ENCODE results near the gene IL16.

DNA sequence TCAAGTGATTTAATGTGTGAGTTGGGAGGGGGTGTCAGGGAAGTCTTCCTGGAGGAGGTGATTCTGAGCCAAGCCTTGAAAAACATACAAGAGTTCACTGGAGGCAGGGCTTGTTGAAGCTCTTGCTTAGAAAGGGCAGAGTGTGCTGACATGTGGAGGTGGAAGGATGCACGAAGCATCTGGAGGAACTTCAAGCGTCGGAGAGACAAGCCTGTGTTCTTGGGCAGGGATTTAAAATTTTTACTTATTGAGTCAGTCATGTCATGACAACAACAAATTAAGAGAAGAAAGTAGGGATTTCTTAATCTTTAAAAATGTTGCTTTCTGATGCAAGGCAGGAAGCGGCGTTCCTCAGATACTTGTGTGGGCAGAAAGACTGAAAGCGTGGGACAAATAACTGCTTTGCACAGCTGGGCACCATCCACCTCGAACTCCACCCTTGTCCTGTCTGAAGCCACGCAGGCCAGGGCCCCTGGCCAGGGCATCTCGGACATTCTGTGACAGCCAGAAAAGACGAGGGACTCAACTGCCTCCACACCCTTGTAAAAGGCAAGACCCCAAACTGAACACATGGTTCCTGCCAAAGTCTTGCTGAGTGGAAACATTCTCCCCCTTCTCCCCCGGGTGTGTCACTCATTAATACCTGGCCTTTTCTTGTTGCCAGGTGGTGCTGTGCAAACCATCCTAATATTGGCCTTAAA is 6.9 kb upstream of the IL16 start:
- TF ChIP-seq, protein P1, sequence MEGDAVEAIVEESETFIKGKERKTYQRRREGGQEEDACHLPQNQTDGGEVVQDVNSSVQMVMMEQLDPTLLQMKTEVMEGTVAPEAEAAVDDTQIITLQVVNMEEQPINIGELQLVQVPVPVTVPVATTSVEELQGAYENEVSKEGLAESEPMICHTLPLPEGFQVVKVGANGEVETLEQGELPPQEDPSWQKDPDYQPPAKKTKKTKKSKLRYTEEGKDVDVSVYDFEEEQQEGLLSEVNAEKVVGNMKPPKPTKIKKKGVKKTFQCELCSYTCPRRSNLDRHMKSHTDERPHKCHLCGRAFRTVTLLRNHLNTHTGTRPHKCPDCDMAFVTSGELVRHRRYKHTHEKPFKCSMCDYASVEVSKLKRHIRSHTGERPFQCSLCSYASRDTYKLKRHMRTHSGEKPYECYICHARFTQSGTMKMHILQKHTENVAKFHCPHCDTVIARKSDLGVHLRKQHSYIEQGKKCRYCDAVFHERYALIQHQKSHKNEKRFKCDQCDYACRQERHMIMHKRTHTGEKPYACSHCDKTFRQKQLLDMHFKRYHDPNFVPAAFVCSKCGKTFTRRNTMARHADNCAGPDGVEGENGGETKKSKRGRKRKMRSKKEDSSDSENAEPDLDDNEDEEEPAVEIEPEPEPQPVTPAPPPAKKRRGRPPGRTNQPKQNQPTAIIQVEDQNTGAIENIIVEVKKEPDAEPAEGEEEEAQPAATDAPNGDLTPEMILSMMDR (optimal IDR thresholded peaks at IDR 0.05 in 1 of 3, IDR thresholded peaks at IDR 0.05 in 1 of 3, conservative IDR thresholded peaks at IDR 0.05 in 1 of 3; ENCODE audit: extremely low read depth in 1 of 3, insufficient read depth in 2 of 3, low read length in 3 of 3) = no peak
- no peak for TF ChIP-seq EZH2 (IDR thresholded peaks at IDR 0.05; ENCODE audit: low read length)

Data from keratinocyte (primary cell).